NCI-H2171 (cell line): ENCODE results near the gene CXorf51A.
"Not testable (repeated sequence)": the region's sequence is repeated elsewhere in the genome, so short reads cannot be mapped to it uniquely, and the experiment has no call there.

ENCODE experiments used
- DNase-seq: peaks from one replicate; lab custom pipeline; 2025; lab: John Stamatoyannopoulos, UW

CXorf51A gene

GRCh38 chrX:146814644-146815043 lies at the start of gene CXorf51A:
CXorf51A (minus strand) TSS chrX:146814744; CDS start chrX:146814723, 21 bp downstream.
- not testable (repeated sequence) for DNase-seq

DNA sequence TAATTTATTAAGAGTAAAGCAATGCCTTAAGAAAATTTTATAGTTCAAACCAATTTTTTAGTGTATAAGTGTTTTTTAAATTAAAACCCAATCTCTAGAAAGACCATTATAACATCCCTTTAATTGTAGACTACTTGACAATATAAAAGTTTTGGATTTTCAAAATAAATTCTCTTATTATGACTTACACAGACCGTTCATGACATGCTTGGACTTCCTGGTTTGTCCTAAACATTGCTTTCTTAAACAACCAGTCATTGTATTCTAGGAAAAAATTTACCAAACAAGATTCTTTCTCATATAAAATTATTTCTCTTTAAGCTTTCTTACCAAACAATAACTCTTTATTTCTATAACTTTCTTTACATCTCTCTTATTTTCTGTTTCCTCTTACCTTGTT lies 49.0 kb upstream of the CXorf51A start:
- DNase-seq, result no peak

- DNase-seq, result no peak
Measured at GRCh38 chrX:146854281-146854680, 39.7 kb upstream of the CXorf51A start.

DNA sequence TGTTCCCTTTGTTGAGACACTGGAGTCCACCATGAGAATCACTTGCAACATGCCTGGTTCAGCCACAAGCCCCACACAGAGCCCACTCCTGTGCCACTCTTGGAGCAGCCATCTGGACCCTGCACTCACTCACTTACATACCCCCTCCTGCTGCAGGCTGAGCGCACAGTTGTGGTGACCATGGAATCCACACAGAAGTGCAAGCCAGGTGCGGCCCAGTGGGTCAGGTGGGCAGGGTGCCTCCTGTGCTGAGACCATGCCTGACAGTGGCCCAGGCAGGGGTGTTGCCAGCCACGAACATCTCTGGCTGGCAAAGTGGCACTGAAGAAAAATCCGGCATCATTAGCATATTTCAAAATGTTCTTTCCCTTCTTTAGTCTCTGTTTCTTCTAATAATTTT lies 17.4 kb upstream of the CXorf51A start:
- no peak for DNase-seq

GRCh38 chrX:146809471-146809870 lies 5.1 kb downstream of the CXorf51A start, which contains the start of gene CXorf51B:
CXorf51B (plus strand) TSS chrX:146809771; CDS start chrX:146809792, 21 bp downstream.
- DNase-seq, result not testable (repeated sequence)
